BLaER1 (cell line): ENCODE results near the gene FBXW4.

ENCODE experiments used
- H3K27ac ChIP-seq: shearing (Covaris generic); formaldehyde crosslinking; 2 replicates; pipeline ENCODE4 v1.8.1; 2022
- H3K27me3 ChIP-seq: shearing (Covaris generic); formaldehyde crosslinking; 2 replicates; pipeline ENCODE4 v1.8.1; 2022
- H3K36me3 ChIP-seq: shearing (Covaris generic); formaldehyde crosslinking; 2 replicates; pipeline ENCODE4 v1.8.1; 2022
- H3K4me1 ChIP-seq: shearing (Covaris generic); formaldehyde crosslinking; 2 replicates; pipeline ENCODE4 v1.8.1; 2022
- H3K4me2 ChIP-seq: shearing (Covaris generic); formaldehyde crosslinking; 2 replicates; pipeline ENCODE4 v1.8.1; 2022
- H3K4me3 ChIP-seq: shearing (Covaris generic); formaldehyde crosslinking; 2 replicates; pipeline ENCODE4 v1.8.1; 2022
- H3K9ac ChIP-seq: shearing (Covaris generic); formaldehyde crosslinking; 2 replicates; pipeline ENCODE4 v1.8.1; 2022
- H3K9me3 ChIP-seq: shearing (Covaris generic); formaldehyde crosslinking; 2 replicates; pipeline ENCODE4 v1.8.1; 2022
- H4K20me1 ChIP-seq: shearing (Covaris generic); formaldehyde crosslinking; 2 replicates; pipeline ENCODE4 v1.8.1; 2022
- Cebpa-rat ChIP-seq: shearing (Covaris generic); IDR thresholded peaks from 2 replicates; pipeline ENCODE4 v1.8.1; 2022

The FBXW4 gene

DNA sequence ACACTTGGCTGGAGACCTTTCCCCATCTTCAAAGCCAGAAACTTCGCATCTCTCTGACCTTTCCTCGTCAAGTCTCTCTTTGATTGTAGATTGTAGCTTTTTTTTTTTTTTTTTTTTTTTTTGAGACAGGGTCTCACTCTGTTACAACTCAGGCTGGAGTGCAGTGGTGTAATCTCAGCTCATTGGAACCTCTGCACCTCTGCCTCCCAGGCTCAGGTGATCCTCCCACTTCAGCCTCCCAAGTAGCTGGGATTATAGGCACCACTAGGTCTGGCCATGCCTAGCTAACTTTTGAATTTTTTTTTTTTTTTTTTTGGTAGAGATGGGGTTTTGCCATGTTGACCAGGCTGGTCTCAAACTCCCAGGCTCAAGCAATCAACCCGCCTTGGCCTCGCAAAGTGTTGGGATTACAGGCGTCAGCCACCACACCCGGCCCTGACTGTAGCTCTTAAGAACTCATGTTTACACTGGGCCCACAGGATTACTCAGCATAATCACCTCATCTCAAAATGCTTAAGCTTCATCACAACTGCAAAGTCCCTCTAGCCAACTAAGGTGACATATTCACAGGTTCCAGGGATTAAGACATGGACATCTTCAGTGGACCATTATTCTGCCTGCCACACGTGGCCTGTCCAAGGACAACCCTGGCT lies 118.6 kb downstream of the FBXW4 start:
- peaks cover 5% of the 10 kb centered on the region; the same call in 1 of the 2 replicates for H3K9me3 ChIP-seq
- no peak for TF ChIP-seq Cebpa-rat
- H4K20me1 ChIP-seq, result no peaks in the 10 kb centered on the region
- no peaks in the 10 kb centered on the region for H3K4me1 ChIP-seq
- no peak overlapping the region for H3K4me2 ChIP-seq
- peaks cover 16% of the 10 kb centered on the region; the same call in 1 of the 2 replicates for H3K36me3 ChIP-seq
- H3K27me3 ChIP-seq, result no peaks in the 10 kb centered on the region
- no peak overlapping the region for H3K9ac ChIP-seq
- H3K4me3 ChIP-seq, result no peak overlapping the region
- H3K27ac ChIP-seq, result no peak overlapping the region

DNA sequence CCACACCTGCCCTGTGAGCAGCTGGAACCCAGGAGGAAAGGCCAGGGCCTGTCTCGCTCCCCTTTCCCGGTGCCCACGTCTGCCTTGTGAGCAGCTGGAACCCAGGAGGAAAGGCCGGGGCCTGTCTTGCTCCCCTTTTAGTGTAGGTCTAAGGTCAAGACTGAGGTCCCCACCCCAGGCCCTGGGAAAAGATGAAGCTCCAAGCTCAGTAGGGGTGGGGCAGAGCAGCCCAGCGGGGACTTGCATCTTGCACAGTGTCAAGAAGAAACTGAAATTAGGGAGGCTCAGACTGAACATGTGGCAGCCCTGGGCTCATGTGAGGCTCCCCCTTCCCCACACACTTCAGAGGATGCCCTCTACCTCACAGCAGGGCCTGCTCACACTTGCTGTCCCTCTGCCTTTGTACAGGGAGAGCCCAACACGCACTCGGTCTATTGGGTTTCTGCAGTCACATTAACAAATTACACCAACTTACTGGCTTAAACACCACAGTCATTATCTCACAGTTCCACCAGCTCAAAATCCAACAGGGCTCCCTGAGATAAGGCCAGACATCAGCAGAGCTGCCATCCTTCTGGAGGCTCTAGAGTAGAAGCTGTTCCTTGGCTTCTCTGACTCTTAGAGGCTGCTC lies 119.3 kb downstream of the FBXW4 start:
- Histone ChIP-seq H3K9ac (no peak overlapping the region), H3K27me3 (no peaks in the 10 kb centered on the region), H4K20me1 (no peaks in the 10 kb centered on the region), H3K4me3 (no peak overlapping the region), H3K4me2 (no peak overlapping the region), H3K36me3 (peaks cover 16% of the 10 kb centered on the region; the same call in 1 of the 2 replicates), H3K9me3 (peaks cover 5% of the 10 kb centered on the region; the same call in 1 of the 2 replicates), H3K27ac (no peak overlapping the region), H3K4me1 (peaks cover 6% of the 10 kb centered on the region)
- TF ChIP-seq Cebpa-rat, result no peak

DNA sequence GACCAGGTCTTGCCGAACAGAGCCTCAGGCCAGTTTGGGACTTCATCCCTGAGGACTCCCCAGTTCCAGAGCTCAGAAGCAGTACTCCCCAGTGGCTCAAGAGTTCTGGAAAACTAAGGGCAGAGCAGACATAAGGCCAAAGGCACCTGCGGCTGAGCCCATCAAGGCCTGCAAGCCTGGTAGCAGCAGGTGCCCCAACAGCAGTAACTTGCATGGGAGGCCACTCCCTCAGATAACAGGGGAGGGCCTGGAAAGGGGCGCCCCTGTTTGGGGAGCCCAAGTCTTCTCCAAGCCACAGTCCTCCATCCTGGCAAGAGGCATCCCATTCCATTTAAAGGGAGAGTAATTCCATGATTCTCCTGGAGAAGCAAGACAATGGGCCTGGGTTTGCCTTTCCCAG lies 119.9 kb downstream of the FBXW4 start:
- Histone ChIP-seq H3K36me3 (peaks cover 15% of the 10 kb centered on the region; the same call in 1 of the 2 replicates), H3K4me1 (peaks cover 9% of the 10 kb centered on the region), H3K27ac (no peak overlapping the region), H3K27me3 (no peaks in the 10 kb centered on the region), H3K4me2 (no peak overlapping the region), H3K9ac (no peak overlapping the region), H3K9me3 (peaks cover 5% of the 10 kb centered on the region; the same call in 1 of the 2 replicates), H3K4me3 (no peak overlapping the region), H4K20me1 (no peaks in the 10 kb centered on the region)
- no peak for TF ChIP-seq Cebpa-rat

DNA sequence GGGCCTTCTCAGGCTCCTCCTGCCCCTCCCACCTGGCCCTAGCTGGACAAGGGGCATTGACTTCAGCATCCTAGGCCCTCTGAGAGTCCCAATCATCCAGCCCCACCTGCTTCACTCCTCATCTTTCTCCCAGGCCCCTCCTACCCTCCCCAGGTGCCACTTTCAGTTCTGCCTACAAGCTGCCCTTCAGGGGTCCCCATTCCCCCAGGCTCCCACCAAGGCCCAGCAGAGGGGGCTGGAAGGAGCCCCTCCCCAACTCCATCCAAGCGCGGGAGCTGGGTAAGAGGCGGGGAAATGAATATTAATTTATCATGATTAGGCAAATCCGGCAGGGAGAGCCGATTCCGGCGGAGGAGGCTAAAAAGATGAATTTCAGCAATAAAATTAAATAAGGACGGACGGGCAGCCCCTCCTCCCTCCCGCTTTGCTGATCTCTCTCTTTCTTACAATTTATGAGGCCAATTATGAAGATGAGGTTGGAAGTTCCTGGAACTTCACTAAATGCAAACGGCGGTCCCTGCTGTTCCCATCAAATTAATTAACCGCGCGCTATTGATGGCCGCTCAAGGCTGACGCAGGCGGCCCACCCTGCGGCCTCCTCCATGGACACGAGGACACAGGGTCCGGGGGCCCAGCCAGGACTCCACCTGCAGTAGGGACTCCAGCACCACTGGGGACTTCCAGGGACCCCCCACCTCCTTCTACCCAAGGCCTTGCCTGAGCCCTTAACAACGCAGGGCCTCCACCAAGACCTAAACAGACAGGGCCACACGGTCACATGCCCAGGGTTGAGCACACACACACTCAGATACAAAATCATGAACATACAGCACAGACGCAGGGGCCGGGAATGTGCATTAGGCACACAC lies 120.9 kb downstream of the FBXW4 start:
- H3K9me3 ChIP-seq, result peaks cover 5% of the 10 kb centered on the region; the same call in 1 of the 2 replicates
- no peak overlapping the region for H3K27ac ChIP-seq
- H4K20me1 ChIP-seq, result no peaks in the 10 kb centered on the region
- peaks cover 6% of the 10 kb centered on the region; the same call in 1 of the 2 replicates for H3K36me3 ChIP-seq
- no peak overlapping the region for H3K9ac ChIP-seq
- H3K27me3 ChIP-seq, result peaks cover 9% of the 10 kb centered on the region; the same call in 1 of the 2 replicates
- H3K4me1 ChIP-seq, result peaks cover 17% of the 10 kb centered on the region
- no peak overlapping the region for H3K4me3 ChIP-seq
- no peak overlapping the region for H3K4me2 ChIP-seq
- TF ChIP-seq Cebpa-rat, result no peak

DNA sequence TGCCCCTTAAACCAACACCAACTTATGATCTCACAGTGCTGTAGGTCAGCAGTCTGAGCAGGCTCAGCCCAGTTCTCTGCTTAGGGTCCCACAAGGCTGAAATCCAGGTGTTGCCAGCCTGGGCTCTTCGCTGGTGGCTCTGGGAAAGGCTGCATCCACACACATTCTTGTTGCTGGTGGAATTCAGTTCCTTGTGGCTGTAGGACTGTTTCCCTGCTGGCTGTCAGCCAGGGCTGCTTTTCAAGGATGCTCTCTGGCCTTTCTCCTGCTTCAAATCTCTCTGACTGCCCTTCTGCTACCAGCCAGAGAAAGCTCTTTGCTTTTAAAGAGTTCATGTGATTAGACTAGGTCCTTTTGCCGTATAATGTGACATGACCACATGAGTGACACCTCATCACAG lies 122.2 kb downstream of the FBXW4 start:
- peaks cover 6% of the 10 kb centered on the region; the same call in 1 of the 2 replicates for H3K36me3 ChIP-seq
- no peaks in the 10 kb centered on the region for H4K20me1 ChIP-seq
- H3K9me3 ChIP-seq, result peaks cover 5% of the 10 kb centered on the region; the same call in 1 of the 2 replicates
- H3K4me3 ChIP-seq, result no peak overlapping the region
- peaks cover 19% of the 10 kb centered on the region for H3K4me1 ChIP-seq
- no peak overlapping the region for H3K4me2 ChIP-seq
- H3K27me3 ChIP-seq, result peaks cover 21% of the 10 kb centered on the region
- no peak for TF ChIP-seq Cebpa-rat
- no peak overlapping the region for H3K27ac ChIP-seq
- H3K9ac ChIP-seq, result no peak overlapping the region

DNA sequence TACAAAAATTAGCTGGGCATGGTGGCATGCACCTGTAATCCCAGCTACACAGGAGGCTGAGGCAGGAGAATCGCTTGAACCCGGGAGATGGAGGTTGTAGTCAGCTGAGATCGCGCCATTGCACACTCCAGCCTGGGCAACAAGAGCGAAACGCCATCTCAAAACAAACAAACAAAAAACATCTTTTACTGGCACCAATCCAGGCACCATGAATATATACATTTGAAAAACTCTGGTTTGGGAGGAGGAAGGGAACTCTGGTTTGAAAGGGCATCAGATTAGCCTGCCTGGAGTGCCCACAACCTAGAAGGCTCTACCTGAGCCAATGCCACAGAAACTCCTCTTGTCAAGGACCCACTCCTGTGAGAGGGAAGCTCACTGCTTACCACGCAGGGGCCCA lies 122.8 kb downstream of the FBXW4 start:
- Histone ChIP-seq H3K4me2 (no peak overlapping the region), H3K9ac (no peak overlapping the region), H3K27me3 (peaks cover 28% of the 10 kb centered on the region), H3K36me3 (peaks cover 2% of the 10 kb centered on the region; the same call in 1 of the 2 replicates), H3K4me1 (peaks cover 26% of the 10 kb centered on the region), H3K27ac (no peak overlapping the region), H4K20me1 (no peaks in the 10 kb centered on the region), H3K9me3 (peaks cover 5% of the 10 kb centered on the region; the same call in 1 of the 2 replicates), H3K4me3 (no peak overlapping the region)
- no peak for TF ChIP-seq Cebpa-rat

DNA sequence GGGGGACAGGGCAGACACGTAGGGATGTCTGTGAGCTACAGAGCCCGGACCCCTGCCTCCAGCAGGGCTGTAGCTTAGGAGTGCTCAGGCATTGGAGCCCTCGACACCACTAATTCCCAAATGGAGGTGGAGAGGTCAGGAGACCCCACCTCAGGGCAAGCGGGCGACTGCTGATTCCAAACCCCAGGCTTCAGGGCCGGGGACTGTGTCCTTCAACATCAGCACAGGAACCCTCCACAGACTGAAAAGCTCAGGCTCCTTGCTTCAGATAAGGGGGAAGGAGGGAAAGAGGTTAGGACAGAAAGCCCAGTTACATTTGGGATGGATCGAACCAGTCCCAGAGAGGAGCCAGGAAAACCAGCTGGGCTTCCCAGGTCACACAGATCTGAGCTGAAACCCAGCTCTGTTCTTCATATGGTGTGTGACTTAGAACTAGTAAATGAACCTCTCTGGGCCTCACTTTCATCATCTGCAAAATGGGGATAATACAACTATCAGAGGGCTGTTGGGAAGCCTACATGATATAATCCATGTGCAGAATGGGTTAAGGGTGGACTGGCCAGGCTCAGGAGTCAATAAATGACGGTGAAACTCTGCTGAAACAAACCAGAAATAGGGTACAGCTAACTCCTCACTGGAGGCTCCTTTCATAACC lies 123.6 kb downstream of the FBXW4 start:
- Histone ChIP-seq H3K4me2 (peak overlapping the region; percentile 97), H3K4me1 (peaks cover 33% of the 10 kb centered on the region), H3K27ac (no peak overlapping the region), H3K4me3 (peak overlapping the region; percentile 75; the same call in 1 of the 2 replicates), H4K20me1 (no peaks in the 10 kb centered on the region), H3K36me3 (no peaks in the 10 kb centered on the region), H3K27me3 (peaks cover 35% of the 10 kb centered on the region), H3K9ac (peak overlapping the region; percentile 75; the same call in 1 of the 2 replicates), H3K9me3 (peaks cover 5% of the 10 kb centered on the region; the same call in 1 of the 2 replicates)
- TF ChIP-seq Cebpa-rat, result no peak

DNA sequence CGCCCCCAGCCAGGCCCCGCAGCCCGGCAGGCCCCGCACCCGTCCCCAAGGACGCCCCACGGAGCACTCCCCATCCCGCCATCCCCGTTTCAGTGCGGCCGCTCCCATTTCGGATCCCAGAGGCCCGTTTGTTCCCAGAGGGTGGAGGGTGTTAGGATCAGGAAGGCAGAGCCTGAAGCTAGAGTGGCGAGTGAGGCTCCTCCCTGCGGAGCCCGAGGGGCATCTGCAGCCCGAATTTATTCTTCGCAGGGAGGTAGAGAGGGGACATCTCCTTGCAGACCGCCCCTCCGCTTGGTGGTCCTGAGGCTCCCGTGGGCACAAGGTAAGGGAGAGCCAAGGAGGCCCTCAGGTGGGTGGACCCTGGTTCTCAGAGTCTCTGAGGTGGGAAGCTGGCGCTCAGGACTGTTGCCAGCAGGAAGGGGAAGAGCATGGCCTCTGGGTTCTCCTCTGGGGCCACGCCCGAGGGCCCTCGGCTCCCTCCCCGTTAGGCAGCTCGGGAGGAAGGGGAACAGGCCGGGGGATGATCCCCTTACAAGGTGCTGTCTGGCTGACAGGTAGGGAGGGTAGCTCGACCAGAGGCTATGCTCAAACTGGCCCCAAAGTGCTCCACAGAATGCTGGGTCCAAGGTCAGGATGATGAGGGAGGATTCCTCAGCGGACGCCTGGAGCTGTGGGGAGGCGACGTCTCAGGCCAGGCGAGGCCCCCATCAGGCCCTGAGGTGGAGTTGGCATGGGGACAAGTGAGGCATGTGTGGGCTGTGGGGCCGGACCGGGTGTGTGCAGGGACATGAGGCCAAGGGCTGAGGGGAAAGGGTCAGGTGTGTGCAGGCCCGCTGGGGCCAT lies 124.3 kb downstream of the FBXW4 start:
- TF ChIP-seq Cebpa-rat, result no peak
- Histone ChIP-seq H3K4me3 (peak overlapping the region; percentile 75), H3K9me3 (peaks cover 5% of the 10 kb centered on the region; the same call in 1 of the 2 replicates), H3K27ac (peak overlapping the region; percentile 49; the same call in 1 of the 2 replicates), H3K9ac (peak overlapping the region; percentile 75; the same call in 1 of the 2 replicates), H4K20me1 (no peaks in the 10 kb centered on the region), H3K4me2 (peak overlapping the region; percentile 97), H3K4me1 (peaks cover 37% of the 10 kb centered on the region), H3K27me3 (peaks cover 42% of the 10 kb centered on the region), H3K36me3 (no peaks in the 10 kb centered on the region)
